Measurements from ENCODE around the gene TPRX2.

TPRX2 gene

DNA sequence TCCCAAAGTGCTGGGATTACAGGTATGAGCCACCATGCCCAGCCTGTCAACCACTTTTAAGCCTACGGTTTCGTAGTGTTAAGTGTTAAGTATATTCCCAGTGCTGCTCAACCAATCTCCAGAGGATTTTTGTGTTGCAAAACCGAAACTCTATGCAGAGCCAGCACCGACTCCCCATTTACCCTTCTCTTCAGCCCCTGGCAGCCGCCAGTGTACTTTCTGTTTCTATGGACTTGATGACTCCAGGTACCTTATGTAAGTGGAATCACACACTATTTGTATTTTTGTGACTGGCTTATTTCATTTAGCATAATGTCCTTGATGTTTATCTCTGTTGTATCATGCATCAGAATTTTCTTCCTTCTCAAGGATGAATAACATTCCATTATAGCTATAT, 26.0 kb downstream of the TPRX2 start:
- H3K27me3 ChIP-seq (ENCODE audit: control insufficient read depth in 5 of 5, insufficient read depth in 4 of 5, low read length in 5 of 5): no peaks in the 10 kb centered on the region
- no peak overlapping the region for H3K4me3 ChIP-seq (ENCODE audit: low read depth in 1 of 5, low read length in 5 of 5)
- H3K27ac ChIP-seq (ENCODE audit: low read depth, low read length): no peak overlapping the region
- H3K4me1 ChIP-seq (ENCODE audit: control insufficient read depth in 5 of 5, insufficient read depth in 5 of 5, low read length in 5 of 5): peaks cover 0 to 4% (median 0%) of the 10 kb centered on the region in 5 donors
- H3K9ac ChIP-seq (ENCODE audit: low read length in 5 of 5): no peak overlapping the region
- no peaks in the 10 kb centered on the region for H3K9me3 ChIP-seq (ENCODE audit: control insufficient read depth in 5 of 5, low read length in 5 of 5)
- H3K36me3 ChIP-seq (ENCODE audit: control insufficient read depth in 5 of 5, insufficient read depth in 5 of 5, low read length in 5 of 5): no peaks in the 10 kb centered on the region

DNA sequence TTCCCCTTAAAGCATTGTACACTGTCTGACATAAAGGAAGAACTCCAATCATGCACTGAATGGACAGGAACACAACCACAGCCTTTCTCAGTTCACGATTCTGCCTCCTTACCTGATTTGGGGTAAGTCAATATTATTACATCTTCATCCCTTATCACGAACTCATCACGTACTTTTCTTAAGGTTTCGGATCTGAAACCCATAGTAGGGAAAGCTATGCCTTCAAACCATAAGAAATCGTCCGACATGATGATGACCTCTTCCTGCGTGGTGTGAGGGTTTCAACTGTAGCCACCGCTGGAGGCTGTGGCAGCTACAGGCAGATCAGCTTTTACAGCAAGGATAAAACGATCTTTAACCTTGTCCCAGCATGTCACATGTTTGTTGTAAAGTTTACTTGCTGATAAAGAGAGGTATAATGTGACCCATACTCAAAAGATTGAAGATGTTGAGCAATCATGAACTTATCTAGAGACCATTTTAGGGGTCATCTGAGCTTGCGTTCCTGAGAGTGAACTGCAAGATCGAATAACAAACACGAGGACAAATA, 27.1 kb downstream of the TPRX2 start, which contains the start of gene SULT2A1:
Gene SULT2A1 (minus strand): TSS at position 306 of the 550 bp plus-strand sequence. CDS start 58 bp downstream, at position 248.
- Histone ChIP-seq H3K27me3 (ENCODE audit: control insufficient read depth in 5 of 5, insufficient read depth in 4 of 5, low read length in 5 of 5) (no peaks in the 10 kb centered on the region), H3K9me3 (ENCODE audit: control insufficient read depth in 5 of 5, low read length in 5 of 5) (no peaks in the 10 kb centered on the region), H3K9ac (ENCODE audit: low read length in 5 of 5) (no peak within 1 kb of the TSS), H3K4me3 (ENCODE audit: low read depth in 1 of 5, low read length in 5 of 5) (no peak within 1 kb of the TSS), H3K27ac (ENCODE audit: low read depth, low read length) (no peak within 1 kb of the TSS), H3K36me3 (ENCODE audit: control insufficient read depth in 5 of 5, insufficient read depth in 5 of 5, low read length in 5 of 5) (no peaks in the 10 kb centered on the region), H3K4me1 (ENCODE audit: control insufficient read depth in 5 of 5, insufficient read depth in 5 of 5, low read length in 5 of 5) (peaks cover 0 to 4% (median 0%) of the 10 kb centered on the region in 5 donors)

DNA sequence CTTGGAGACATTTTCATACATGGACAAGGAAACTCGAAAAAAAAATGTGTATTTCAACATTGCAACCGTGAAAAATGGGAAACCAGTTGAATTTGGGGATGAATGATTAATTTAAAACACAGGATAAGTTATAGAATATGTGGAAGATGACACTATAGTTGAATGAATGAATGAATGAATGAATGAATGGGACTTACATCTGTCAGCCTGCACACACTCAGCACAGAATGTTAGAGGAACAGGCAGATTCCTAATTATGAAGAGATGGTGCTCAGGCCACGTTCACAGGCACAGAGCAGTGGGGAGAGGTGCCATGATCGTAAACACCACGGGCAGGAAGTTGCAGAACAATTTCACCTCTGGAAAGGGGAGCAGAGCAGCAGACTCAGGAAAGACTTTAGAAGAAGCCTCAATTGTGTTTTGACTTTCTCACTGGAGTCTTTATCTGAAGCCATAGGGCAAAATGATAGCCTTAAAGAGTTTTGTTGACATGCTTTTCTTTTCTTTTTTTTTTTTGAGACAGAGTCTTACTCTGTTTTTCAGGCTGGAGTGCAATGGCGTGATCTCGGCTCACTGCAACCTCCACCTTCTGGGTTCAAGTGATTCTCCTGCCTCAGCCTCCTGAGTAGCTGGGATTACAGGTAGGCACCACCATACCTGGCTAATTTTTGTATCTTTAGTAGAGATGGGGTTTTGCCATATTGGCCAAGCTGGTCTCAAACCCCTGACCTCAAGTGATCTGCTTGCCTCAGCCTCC, 32.0 kb downstream of the TPRX2 start:
- H3K36me3 ChIP-seq (ENCODE audit: control insufficient read depth in 5 of 5, insufficient read depth in 5 of 5, low read length in 5 of 5): no peaks in the 10 kb centered on the region
- H3K9ac ChIP-seq (ENCODE audit: low read length in 5 of 5): no peak overlapping the region
- H3K4me3 ChIP-seq (ENCODE audit: low read depth in 1 of 5, low read length in 5 of 5): no peak overlapping the region
- peaks cover 0 to 10% (median 8%) of the 10 kb centered on the region in 5 donors for H3K9me3 ChIP-seq (ENCODE audit: control insufficient read depth in 5 of 5, low read length in 5 of 5)
- peaks cover 0 to 11% (median 3%) of the 10 kb centered on the region in 5 donors for H3K4me1 ChIP-seq (ENCODE audit: control insufficient read depth in 5 of 5, insufficient read depth in 5 of 5, low read length in 5 of 5)
- H3K27me3 ChIP-seq (ENCODE audit: control insufficient read depth in 5 of 5, insufficient read depth in 4 of 5, low read length in 5 of 5): no peaks in the 10 kb centered on the region
- H3K27ac ChIP-seq (ENCODE audit: low read depth, low read length): no peak overlapping the region

DNA sequence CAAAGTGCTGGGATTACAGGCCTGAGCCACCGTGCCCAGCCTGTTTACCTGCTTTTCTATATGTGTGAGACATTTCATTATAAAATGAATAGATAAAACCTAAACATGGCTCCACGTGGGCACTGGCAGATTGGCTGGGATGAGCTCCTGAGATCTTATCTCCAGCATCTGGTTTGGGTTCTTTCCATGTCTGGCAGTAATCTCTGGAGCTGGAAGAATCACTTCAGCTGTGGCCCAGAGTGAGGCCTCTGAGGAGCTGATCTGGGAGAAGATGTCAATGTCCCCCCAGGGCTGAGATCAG, 32.5 kb downstream of the TPRX2 start:
- Histone ChIP-seq H3K9me3 (ENCODE audit: control insufficient read depth in 5 of 5, low read length in 5 of 5) (peaks cover 0 to 13% (median 12%) of the 10 kb centered on the region in 5 donors), H3K4me3 (ENCODE audit: low read depth in 1 of 5, low read length in 5 of 5) (no peak overlapping the region), H3K4me1 (ENCODE audit: control insufficient read depth in 5 of 5, insufficient read depth in 5 of 5, low read length in 5 of 5) (peaks cover 0 to 11% (median 3%) of the 10 kb centered on the region in 5 donors), H3K27me3 (ENCODE audit: control insufficient read depth in 5 of 5, insufficient read depth in 4 of 5, low read length in 5 of 5) (no peaks in the 10 kb centered on the region), H3K27ac (ENCODE audit: low read depth, low read length) (no peak overlapping the region), H3K36me3 (ENCODE audit: control insufficient read depth in 5 of 5, insufficient read depth in 5 of 5, low read length in 5 of 5) (no peaks in the 10 kb centered on the region), H3K9ac (ENCODE audit: low read length in 5 of 5) (no peak overlapping the region)

DNA sequence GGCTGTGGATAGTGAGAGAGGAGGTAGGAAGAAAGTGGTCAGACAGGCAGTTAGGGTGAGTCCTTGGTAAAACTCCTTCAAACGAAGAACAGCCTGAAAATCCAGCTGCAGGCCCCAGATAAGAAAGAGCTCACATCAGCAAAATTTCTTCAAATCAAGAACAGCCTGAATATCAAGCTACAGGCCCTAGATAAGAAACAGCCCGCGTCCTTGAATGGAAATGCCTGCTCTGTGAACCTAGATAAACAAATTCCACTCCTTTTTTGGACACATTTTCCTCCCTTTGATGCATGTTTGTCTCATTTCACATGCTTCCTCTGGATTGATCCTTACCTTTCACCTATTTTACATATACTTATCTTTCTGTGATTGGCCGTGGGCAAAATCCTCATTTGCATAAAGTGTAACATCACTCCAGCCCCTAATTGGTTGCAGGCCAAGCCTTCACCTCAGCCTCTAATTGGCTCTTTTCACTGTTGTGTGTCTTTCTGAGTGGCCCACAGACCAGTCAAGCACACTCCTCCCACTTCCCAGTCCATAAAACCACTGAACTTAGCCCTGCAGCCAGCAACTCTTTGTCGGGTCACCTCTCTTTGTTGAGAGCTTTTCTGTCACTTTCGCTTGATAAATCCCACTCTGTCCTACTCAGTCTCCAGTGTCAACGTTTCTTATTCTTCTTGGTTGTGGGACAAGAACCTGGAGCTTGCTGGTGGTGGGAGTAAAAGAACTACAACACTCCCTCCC, 33.1 kb downstream of the TPRX2 start:
- H3K4me1 ChIP-seq (ENCODE audit: control insufficient read depth in 5 of 5, insufficient read depth in 5 of 5, low read length in 5 of 5): peaks cover 0 to 11% (median 3%) of the 10 kb centered on the region in 5 donors
- no peak overlapping the region for H3K27ac ChIP-seq (ENCODE audit: low read depth, low read length)
- H3K9me3 ChIP-seq (ENCODE audit: control insufficient read depth in 5 of 5, low read length in 5 of 5): peaks cover 0 to 13% (median 12%) of the 10 kb centered on the region in 5 donors
- H3K4me3 ChIP-seq (ENCODE audit: low read depth in 1 of 5, low read length in 5 of 5): no peak overlapping the region
- H3K36me3 ChIP-seq (ENCODE audit: control insufficient read depth in 5 of 5, insufficient read depth in 5 of 5, low read length in 5 of 5): no peaks in the 10 kb centered on the region
- no peak overlapping the region for H3K9ac ChIP-seq (ENCODE audit: low read length in 5 of 5)
- H3K27me3 ChIP-seq (ENCODE audit: control insufficient read depth in 5 of 5, insufficient read depth in 4 of 5, low read length in 5 of 5): no peaks in the 10 kb centered on the region

DNA sequence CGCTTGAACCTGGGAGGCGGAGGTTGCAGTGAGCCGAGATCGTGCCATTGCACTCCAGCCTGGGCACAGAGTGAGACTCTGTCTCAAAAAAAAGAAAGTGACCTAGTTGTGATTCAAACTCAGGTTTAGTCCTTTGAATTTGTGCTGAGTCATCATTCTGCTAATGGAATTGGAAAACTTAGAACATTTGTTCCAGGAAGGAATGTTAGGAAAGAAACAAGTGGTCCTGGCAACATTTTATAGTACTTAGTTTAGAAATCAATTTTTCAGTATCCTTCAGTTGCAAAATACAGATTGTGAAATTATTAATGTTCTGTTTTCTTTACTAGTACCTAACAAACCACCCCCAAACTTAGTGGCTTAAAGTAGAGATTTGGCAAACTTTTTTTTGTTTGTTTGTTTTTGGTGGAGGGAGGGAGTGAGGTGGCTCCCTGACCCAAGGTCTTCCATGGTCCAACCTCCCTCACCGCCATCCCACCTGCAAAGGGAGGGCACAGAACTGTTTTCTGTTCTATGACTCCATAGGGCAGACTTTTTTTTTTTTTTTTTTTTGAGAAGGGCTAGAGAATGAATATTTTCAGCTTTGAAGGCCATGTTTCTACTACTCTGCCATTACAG, 36.2 kb downstream of the TPRX2 start:
- peaks cover 0 to 13% (median 12%) of the 10 kb centered on the region in 5 donors for H3K9me3 ChIP-seq (ENCODE audit: control insufficient read depth in 5 of 5, low read length in 5 of 5)
- H3K27ac ChIP-seq (ENCODE audit: low read depth, low read length): no peak overlapping the region
- no peak overlapping the region for H3K4me3 ChIP-seq (ENCODE audit: low read depth in 1 of 5, low read length in 5 of 5)
- peaks cover 0 to 11% (median 3%) of the 10 kb centered on the region in 5 donors for H3K4me1 ChIP-seq (ENCODE audit: control insufficient read depth in 5 of 5, insufficient read depth in 5 of 5, low read length in 5 of 5)
- no peaks in the 10 kb centered on the region for H3K36me3 ChIP-seq (ENCODE audit: control insufficient read depth in 5 of 5, insufficient read depth in 5 of 5, low read length in 5 of 5)
- H3K9ac ChIP-seq (ENCODE audit: low read length in 5 of 5): no peak overlapping the region
- H3K27me3 ChIP-seq (ENCODE audit: control insufficient read depth in 5 of 5, insufficient read depth in 4 of 5, low read length in 5 of 5): no peaks in the 10 kb centered on the region

DNA sequence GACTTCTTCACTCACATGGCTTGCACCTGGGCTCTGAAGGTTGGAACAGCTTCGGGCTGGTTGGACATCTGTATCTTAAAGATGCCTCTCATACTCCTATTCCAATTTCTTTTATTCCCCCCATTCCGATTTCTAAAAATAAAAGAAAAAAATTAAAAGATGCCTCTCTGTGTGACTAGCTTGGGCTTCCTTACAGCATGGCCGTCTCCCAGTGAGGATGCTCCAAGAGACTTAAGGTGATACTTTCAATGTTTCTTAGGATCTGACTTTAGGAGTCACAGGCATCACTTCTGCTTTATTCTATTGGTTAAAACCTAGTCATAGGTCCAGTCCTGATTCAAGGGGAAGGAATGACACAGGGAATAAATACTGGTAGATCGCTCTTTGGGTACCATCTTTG, 37.0 kb downstream of the TPRX2 start:
- H3K27ac ChIP-seq (ENCODE audit: low read depth, low read length): no peak overlapping the region

DNA sequence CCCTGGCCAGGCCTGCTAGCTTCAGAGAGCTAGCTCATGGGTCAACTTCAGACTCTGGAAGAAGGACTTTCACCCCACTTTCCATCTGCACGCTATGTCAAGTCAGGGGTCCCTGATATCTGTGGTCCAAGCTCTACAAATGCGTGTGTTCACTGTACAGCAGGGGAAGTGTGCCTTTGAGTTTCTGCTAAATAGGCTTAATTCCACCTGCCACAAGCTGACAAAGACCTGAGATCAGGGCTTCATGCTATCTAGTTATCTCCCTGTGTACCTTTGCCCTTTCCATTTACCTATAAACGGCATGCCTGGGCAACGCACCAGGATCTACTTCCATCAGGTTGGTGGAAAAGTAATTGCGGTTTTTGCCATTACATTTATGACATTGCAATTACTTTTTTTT, 37.7 kb downstream of the TPRX2 start:
- no peaks in the 10 kb centered on the region for H3K36me3 ChIP-seq (ENCODE audit: control insufficient read depth in 5 of 5, insufficient read depth in 5 of 5, low read length in 5 of 5)
- peaks cover 0 to 11% (median 3%) of the 10 kb centered on the region in 5 donors for H3K4me1 ChIP-seq (ENCODE audit: control insufficient read depth in 5 of 5, insufficient read depth in 5 of 5, low read length in 5 of 5)
- no peak overlapping the region for H3K4me3 ChIP-seq (ENCODE audit: low read depth in 1 of 5, low read length in 5 of 5)
- no peak overlapping the region for H3K27ac ChIP-seq (ENCODE audit: low read depth, low read length)
- H3K9ac ChIP-seq (ENCODE audit: low read length in 5 of 5): no peak overlapping the region
- peaks cover 0 to 5% (median 0%) of the 10 kb centered on the region in 5 donors for H3K27me3 ChIP-seq (ENCODE audit: control insufficient read depth in 5 of 5, insufficient read depth in 4 of 5, low read length in 5 of 5)
- peaks cover 0 to 13% (median 12%) of the 10 kb centered on the region in 5 donors for H3K9me3 ChIP-seq (ENCODE audit: control insufficient read depth in 5 of 5, low read length in 5 of 5)

More for the DNA sequence above, 37.0 kb downstream of the TPRX2 start:
- no peaks in the 10 kb centered on the region for H3K27me3 ChIP-seq (ENCODE audit: control insufficient read depth in 5 of 5, insufficient read depth in 4 of 5, low read length in 5 of 5)
- H3K9ac ChIP-seq (ENCODE audit: low read length in 5 of 5): no peak overlapping the region
- H3K36me3 ChIP-seq (ENCODE audit: control insufficient read depth in 5 of 5, insufficient read depth in 5 of 5, low read length in 5 of 5): no peaks in the 10 kb centered on the region
- peaks cover 0 to 11% (median 3%) of the 10 kb centered on the region in 5 donors for H3K4me1 ChIP-seq (ENCODE audit: control insufficient read depth in 5 of 5, insufficient read depth in 5 of 5, low read length in 5 of 5)
- no peak overlapping the region for H3K4me3 ChIP-seq (ENCODE audit: low read depth in 1 of 5, low read length in 5 of 5)
- H3K9me3 ChIP-seq (ENCODE audit: control insufficient read depth in 5 of 5, low read length in 5 of 5): peaks cover 0 to 13% (median 12%) of the 10 kb centered on the region in 5 donors

DNA sequence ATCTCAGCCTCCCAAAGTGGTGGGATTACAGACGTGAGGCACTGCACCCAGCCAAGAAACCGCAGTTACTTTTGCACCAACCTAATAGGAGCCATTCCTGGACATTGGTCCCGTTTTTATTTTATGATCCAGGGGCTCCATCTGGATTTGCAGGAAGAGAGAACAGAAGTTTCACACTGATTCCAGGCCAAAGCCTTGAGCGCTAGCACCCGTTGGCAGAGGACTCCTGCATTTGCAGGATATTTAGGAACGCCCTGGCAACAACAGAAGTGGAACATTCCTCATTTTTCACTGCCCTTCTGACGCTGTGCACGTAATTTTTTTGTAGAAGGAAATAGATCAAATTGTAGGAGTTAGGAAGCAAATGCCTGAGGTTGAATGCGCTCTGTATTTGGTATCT, 38.8 kb downstream of the TPRX2 start:
- Histone ChIP-seq H3K27ac (ENCODE audit: low read depth, low read length) (no peak overlapping the region), H3K4me3 (ENCODE audit: low read depth in 1 of 5, low read length in 5 of 5) (no peak overlapping the region), H3K4me1 (ENCODE audit: control insufficient read depth in 5 of 5, insufficient read depth in 5 of 5, low read length in 5 of 5) (peaks cover 0 to 11% (median 3%) of the 10 kb centered on the region in 5 donors), H3K36me3 (ENCODE audit: control insufficient read depth in 5 of 5, insufficient read depth in 5 of 5, low read length in 5 of 5) (no peaks in the 10 kb centered on the region), H3K9ac (ENCODE audit: low read length in 5 of 5) (no peak overlapping the region), H3K9me3 (ENCODE audit: control insufficient read depth in 5 of 5, low read length in 5 of 5) (peaks cover 0 to 8% (median 6%) of the 10 kb centered on the region in 5 donors), H3K27me3 (ENCODE audit: control insufficient read depth in 5 of 5, insufficient read depth in 4 of 5, low read length in 5 of 5) (peaks cover 0 to 5% (median 0%) of the 10 kb centered on the region in 5 donors)

Data from subcutaneous abdominal adipose tissue (tissue), 5 donors.